DND-41 (cell line): Measurements from ENCODE around the gene TTLL13.

Source experiments
- CTCF ChIP-seq: IDR thresholded peaks from 2 replicates; pipeline ENCODE4 v1.5.1; 2012; ENCODE audit warnings: borderline replicate concordance, low read length, moderate library complexity, mild to moderate bottlenecking; ENCODE audit not compliant: poor library complexity, severe bottlenecking; ENCODE audit errors: extremely low read depth
- EZH2 ChIP-seq: IDR thresholded peaks from 3 replicates; pipeline ENCODE4 v1.6.1; 2012; ENCODE audit warnings: borderline replicate concordance, low read depth, mild to moderate bottlenecking, moderate library complexity, low read length, inconsistent platforms; ENCODE audit not compliant: severe bottlenecking

- TF ChIP-seq CTCF (no peak), EZH2 (no peak)
Observed at GRCh38 chr15:90202929-90203328, 46.4 kb upstream of the TTLL13 start.
